Esophagus (tissue), 2 donors: ENCODE data around the gene TRIM28. TPM values are rescaled to one million over a fixed set of nuclear protein-coding genes. Genes with fewer than 3 reads are reported as not detected.

ENCODE experiments used
- H3K27ac ChIP-seq, 2 donors: one replicate each; pipeline ENCODE4 v1.5.1; 2013; ENCODE audit warnings: low read depth in 2 of 2, mild to moderate bottlenecking in 2 of 2, inconsistent platforms in 1 of 2, low read length in 1 of 2, moderate library complexity in 1 of 2
- H3K27me3 ChIP-seq, 2 donors: one replicate each; pipeline ENCODE4 v1.6.1; 2013; ENCODE audit warnings: low read length in 2 of 2, control low read depth in 1 of 2, mild to moderate bottlenecking in 1 of 2; ENCODE audit not compliant: insufficient read depth in 2 of 2, control insufficient read depth in 1 of 2
- H3K36me3 ChIP-seq, 2 donors: one replicate each; pipeline ENCODE4 v1.6.1; 2013; ENCODE audit warnings: low read length in 1 of 2; ENCODE audit not compliant: control insufficient read depth in 2 of 2, insufficient read depth in 2 of 2
- H3K4me1 ChIP-seq, 2 donors: one replicate each; pipeline ENCODE4 v1.6.1; 2013; ENCODE audit warnings: low read length in 1 of 2; ENCODE audit not compliant: control insufficient read depth in 2 of 2, insufficient read depth in 2 of 2
- H3K4me3 ChIP-seq, 2 donors: one replicate each; pipeline ENCODE4 v1.5.1; 2013; ENCODE audit warnings: low read length in 2 of 2, mild to moderate bottlenecking in 2 of 2, low read depth in 1 of 2, moderate library complexity in 1 of 2
- H3K9me3 ChIP-seq, 2 donors: one replicate each; pipeline ENCODE4 v1.6.1; 2013; ENCODE audit warnings: mild to moderate bottlenecking in 2 of 2, low read depth in 1 of 2, low read length in 1 of 2, moderate library complexity in 1 of 2; ENCODE audit not compliant: control insufficient read depth in 2 of 2, insufficient read depth in 1 of 2
- WGBS, 2 donors: extraction: QIAGEN DNeasy Blood & Tissue Kit; methylation state at CpG; one replicate each; pipeline ENCODE4 v1.1.7; 2013; 5-methylcytosine and 5-hydroxymethylcytosine counted together
- polyA plus RNA-seq, 2 donors: library from polyadenylated mRNA; stranded (reverse); fragments of 200-250 nt; gene quantifications; one replicate each; pipeline ENCODE4 v1.2.3, GENCODE V29; 2013
- donor health status: healthy with polysubstance abuse.
- donor health status: Bipolar disorder and iron deficiency.

The TRIM28 gene
- polyA plus RNA-seq, 2 donors, result 159 to 175 TPM

DNA sequence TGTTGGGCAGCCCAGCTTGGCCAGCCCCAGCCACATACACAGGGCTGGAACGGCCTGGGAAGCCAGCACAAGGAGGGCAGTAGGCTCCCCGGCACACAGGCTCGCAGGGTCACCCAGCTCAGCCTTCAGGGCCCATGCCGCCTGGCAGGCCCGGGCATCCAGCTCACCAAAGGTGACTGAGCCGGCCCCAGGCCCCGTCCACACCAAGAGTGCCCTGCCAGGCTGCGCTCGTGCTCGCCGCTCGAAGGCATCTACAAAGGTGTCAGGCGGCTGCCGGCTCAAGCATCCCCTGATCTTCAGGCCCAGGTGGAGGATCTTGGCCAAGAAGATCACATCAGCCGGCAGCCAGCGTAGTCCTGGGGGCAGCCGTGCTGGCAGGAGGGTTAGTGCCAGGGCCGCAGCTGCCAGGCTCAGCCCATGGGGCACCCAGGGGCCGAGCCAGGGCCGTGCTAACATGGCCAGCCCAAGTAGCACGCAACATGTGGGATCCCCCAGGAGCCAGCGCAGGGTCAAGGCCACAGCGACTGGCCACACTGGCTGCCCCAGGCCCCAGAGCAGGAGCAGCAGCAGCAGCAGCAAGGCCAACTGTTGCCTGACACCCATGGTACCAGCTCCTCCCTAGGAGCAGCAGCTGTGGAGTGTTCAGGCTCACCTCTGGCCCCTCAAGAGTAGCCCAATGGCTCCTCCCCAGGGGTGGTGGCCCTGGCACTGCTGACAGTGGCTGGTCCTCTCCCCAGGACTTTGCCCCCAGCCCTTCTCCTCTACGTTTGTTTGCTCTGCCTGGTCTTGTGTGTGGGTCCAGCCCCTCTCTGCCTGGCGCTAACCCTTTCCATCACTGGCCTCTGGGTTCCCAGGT is 32.3 kb upstream of the TRIM28 start, which contains the start of gene SLC27A5:
Gene SLC27A5 (minus strand): TSS at position 640 of the 856 bp plus-strand sequence. CDS start 37 bp downstream, at position 603.
- H3K36me3 ChIP-seq, result peaks cover 0 to 6% of the 10 kb centered on the region in 2 donors
- H3K4me3 ChIP-seq, result no peak within 1 kb of the TSS
- H3K27me3 ChIP-seq, result no peaks in the 10 kb centered on the region
- no peak within 1 kb of the TSS for H3K27ac ChIP-seq
- no peaks in the 10 kb centered on the region for H3K9me3 ChIP-seq
- 79 to 84% methylated on average over 24 to 25 of the region's 25 CpGs for WGBS, 2 donors
- peaks cover 6 to 20% of the 10 kb centered on the region in 2 donors for H3K4me1 ChIP-seq

- Histone ChIP-seq H3K9me3 (no peaks in the 10 kb centered on the region), H3K4me1 (peaks cover 13 to 30% of the 10 kb centered on the region in 2 donors), H3K4me3 (no peak overlapping the region), H3K36me3 (peaks cover 0 to 16% of the 10 kb centered on the region in 2 donors), H3K27ac (peak overlapping the region; percentile 49 to 75), H3K27me3 (no peaks in the 10 kb centered on the region)
- WGBS, 2 donors, result 79 to 80% methylated on average over 10 of the region's 10 CpGs
Observed at GRCh38 chr19:58513213-58513693, 30.6 kb upstream of the TRIM28 start.

GRCh38 chr19:58513694-58514563 is 29.9 kb upstream of the TRIM28 start:
- no peaks in the 10 kb centered on the region for H3K27me3 ChIP-seq
- peaks cover 0 to 16% of the 10 kb centered on the region in 2 donors for H3K36me3 ChIP-seq
- H3K4me1 ChIP-seq, result peaks cover 17 to 36% of the 10 kb centered on the region in 2 donors
- peak overlapping the region; percentile 49 to 75 for H3K27ac ChIP-seq
- no peaks in the 10 kb centered on the region for H3K9me3 ChIP-seq
- 7 to 9% methylated on average over 60 to 66 of the region's 66 CpGs for WGBS, 2 donors
- peak overlapping the region; percentile 28 to 48 for H3K4me3 ChIP-seq

- Histone ChIP-seq H3K36me3 (peaks cover 0 to 16% of the 10 kb centered on the region in 2 donors), H3K9me3 (no peaks in the 10 kb centered on the region), H3K4me3 (peak overlapping the region; percentile 28 to 48), H3K27me3 (no peaks in the 10 kb centered on the region), H3K4me1 (peaks cover 17 to 35% of the 10 kb centered on the region in 2 donors), H3K27ac (peak overlapping the region in 1 of 2 donors; percentile 54)
- WGBS, 2 donors, result 65 to 66% methylated on average over 3 of the region's 3 CpGs
Observed at GRCh38 chr19:58514564-58515022, 29.3 kb upstream of the TRIM28 start.

DNA sequence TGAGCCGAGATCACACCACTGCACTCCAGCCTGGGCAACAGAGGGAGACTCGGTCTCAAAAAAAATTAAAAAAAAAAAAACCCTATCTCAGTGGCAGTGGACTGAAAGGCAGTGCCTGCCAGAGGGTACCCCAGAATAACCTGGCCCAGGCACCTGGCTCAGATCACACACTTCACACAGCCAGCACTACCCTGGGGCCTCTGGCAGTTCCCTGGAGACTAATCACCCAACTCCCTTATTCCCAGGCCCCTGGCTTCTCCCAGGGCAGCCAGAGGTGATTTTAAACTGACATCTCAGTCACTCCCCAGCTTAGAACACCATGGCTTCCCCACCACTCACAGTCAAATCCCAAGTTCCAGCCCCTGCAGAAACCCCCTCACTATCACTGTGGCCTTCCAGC is 28.6 kb upstream of the TRIM28 start:
- Histone ChIP-seq H3K27me3 (no peaks in the 10 kb centered on the region), H3K4me1 (peaks cover 17 to 35% of the 10 kb centered on the region in 2 donors), H3K9me3 (no peaks in the 10 kb centered on the region), H3K27ac (no peak overlapping the region), H3K36me3 (peaks cover 0 to 16% of the 10 kb centered on the region in 2 donors), H3K4me3 (no peak overlapping the region)
- WGBS, 2 donors, result 91 to 93% methylated on average over 2 of the region's 2 CpGs

GRCh38 chr19:58516246-58516836 is 27.5 kb upstream of the TRIM28 start:
- Histone ChIP-seq H3K4me1 (peaks cover 17 to 35% of the 10 kb centered on the region in 2 donors), H3K36me3 (peaks cover 0 to 16% of the 10 kb centered on the region in 2 donors), H3K9me3 (no peaks in the 10 kb centered on the region), H3K27ac (no peak overlapping the region), H3K4me3 (no peak overlapping the region), H3K27me3 (no peaks in the 10 kb centered on the region)
- 87 to 90% methylated on average over 25 of the region's 25 CpGs for WGBS, 2 donors

DNA sequence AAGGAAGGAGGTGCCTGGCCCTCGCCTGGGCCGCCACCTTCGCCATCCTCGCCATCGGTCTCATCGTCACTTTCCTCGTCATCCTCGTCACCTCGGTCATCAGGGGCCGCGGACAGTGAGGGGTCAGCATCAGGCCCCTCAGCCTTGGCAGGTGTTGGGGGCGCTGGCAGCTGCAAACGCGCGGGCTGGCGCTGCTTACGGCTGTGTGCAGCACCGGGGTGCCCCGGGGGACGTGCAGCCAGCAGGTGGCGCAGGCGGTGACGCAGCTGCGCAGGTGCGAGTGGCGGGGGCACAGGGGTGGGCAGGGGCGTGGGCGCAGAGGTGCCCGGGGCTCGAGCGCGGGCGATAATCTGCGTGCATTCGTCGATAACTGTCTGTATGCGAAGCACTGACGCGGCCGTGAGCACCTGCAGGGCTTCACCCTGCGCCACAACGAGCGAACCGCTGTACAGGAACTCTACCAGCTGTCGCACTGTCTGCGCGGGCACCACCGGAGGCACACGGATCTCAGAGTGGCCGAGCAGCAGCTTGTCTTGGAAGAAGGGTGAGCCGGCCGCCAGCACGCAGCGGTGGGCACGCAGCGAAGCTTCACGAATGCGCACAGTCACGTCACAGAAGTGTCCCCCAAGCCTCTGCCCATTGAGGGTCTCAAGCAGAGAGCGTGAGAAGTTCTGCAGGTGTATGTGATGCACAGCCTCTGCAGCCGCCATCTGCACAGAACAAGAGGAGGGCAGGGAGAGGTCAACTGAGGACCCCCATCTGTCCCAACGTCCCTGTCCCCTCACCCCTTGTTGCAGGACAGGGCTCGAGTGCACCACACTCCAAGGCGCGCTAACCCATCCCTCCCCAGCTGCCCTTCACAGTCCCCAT is 26.7 kb upstream of the TRIM28 start:
- Histone ChIP-seq H3K4me1 (peaks cover 17 to 34% of the 10 kb centered on the region in 2 donors), H3K36me3 (peaks cover 0 to 16% of the 10 kb centered on the region in 2 donors), H3K27me3 (no peaks in the 10 kb centered on the region), H3K4me3 (no peak overlapping the region), H3K9me3 (no peaks in the 10 kb centered on the region), H3K27ac (peak overlapping the region; percentile 99)
- WGBS, 2 donors, result 89 to 93% methylated on average over 64 to 65 of the region's 65 CpGs

- H3K27me3 ChIP-seq, result no peaks in the 10 kb centered on the region
- H3K4me1 ChIP-seq, result peaks cover 17 to 28% of the 10 kb centered on the region in 2 donors
- H3K9me3 ChIP-seq, result no peaks in the 10 kb centered on the region
- peaks cover 0 to 16% of the 10 kb centered on the region in 2 donors for H3K36me3 ChIP-seq
- peak overlapping the region; percentile 99 for H3K27ac ChIP-seq
- peak overlapping the region; percentile 72 to 92 for H3K4me3 ChIP-seq
- WGBS, 2 donors, result 6 to 10% methylated on average over 22 of the region's 22 CpGs
Observed at GRCh38 chr19:58518256-58519086, 25.4 kb upstream of the TRIM28 start.
